GM19397 (cell line): ENCODE data around the gene EEF1A2.

ENCODE experiments used
- ATAC-seq: cut with Tn5 transposase; IDR thresholded peaks from one replicate; pipeline ENCODE4 v1.9.1; 2021; ENCODE audit warnings: mild to moderate bottlenecking, moderate library complexity; ENCODE audit not compliant: unreplicated experiment

EEF1A2 gene

DNA sequence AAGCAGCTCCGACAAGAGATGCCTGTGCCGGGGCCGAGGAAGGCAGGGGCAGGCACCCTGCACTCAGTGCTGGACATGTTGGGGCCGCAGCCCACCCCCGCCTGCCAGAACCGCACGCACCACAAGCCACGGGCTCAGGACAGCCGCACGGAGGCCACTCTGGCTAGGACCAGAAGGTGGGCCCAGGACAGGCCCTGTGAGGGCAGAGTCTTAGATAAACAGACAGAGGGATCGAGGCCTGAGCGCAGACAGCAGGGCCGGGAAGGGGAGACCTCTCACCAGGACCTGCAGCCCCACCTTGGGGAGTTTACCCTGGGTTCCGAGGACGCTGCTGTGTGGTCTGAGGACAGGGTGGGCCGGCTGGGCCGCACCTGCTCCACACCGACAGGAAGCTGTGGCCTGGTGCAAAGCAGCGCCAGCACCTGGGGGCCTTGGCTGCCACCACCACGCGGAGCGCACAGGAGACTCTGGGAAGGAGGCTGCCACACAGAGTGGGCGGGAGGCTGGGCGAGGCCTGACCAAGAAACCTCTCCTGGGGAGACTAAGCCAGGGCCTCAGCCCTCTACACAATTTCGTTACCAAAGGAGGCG is 58.4 kb downstream of the EEF1A2 start:
- no peak for ATAC-seq

- no peak for ATAC-seq
Measured at GRCh38 chr20:63439866-63440265, 59.0 kb downstream of the EEF1A2 start.

DNA sequence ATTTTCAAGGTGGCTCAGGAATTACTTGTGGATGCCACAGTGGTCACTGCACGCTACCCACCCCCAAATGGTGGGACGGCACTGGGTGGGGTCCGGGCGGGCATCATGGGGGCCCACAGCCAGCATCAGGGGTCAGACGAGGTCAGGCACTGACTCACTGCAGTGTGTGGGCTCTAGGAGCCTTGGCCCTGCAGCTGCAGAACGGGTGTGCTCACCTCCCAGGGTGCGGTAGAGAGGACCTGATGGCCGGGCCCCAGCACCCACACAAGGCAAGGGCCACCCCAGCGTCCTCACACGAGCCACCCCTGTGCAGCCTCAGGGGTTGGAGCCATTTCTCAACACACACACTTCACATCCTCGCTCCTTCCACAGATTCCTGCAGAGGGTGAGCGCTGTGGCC is 60.8 kb downstream of the EEF1A2 start:
- no peak for ATAC-seq
